C4-2B (cell line): ENCODE results near the gene ZFAND3.

Experiments used
- CTCF ChIP-seq: fragments of 450-650 bp; conservative IDR thresholded peaks from 2 replicates; pipeline ENCODE4 v1.5.1; 2017; ENCODE audit warnings: mild to moderate bottlenecking
- ZFX ChIP-seq: fragments of 450-650 bp; IDR thresholded peaks from 2 replicates; pipeline ENCODE4 v1.6.1; 2017

GRCh38 chr6:38113825-38114576, 294.5 kb downstream of the ZFAND3 start:
- TF ChIP-seq CTCF (no peak), ZFX (no peak)
